Stomach (tissue), 9 donors: ENCODE measurements around the gene GRB10. TPM values are rescaled to one million over a fixed set of nuclear protein-coding genes. Genes with fewer than 3 reads are reported as not detected.

Source experiments
- DNase-seq, 2 donors: peaks; one replicate each; pipeline versions ENCODE4 v3.0.0 to v3.0.0-alpha.2; 2013 to 2019
- H3K27ac ChIP-seq, 5 donors: fragments of 200-600 bp in 4 of 5; sonication (generic) in 4 of 5; one replicate each; pipeline ENCODE4 v1.5.1; 2013 to 2019; ENCODE audit warnings: mild to moderate bottlenecking in 1 of 5, moderate library complexity in 1 of 5
- H3K27me3 ChIP-seq, 3 donors: fragments of 200-600 bp; sonication (generic); one replicate each; pipeline ENCODE4 v1.5.1; 2017 to 2019; ENCODE audit warnings: mixed run types in 1 of 3
- H3K36me3 ChIP-seq, 4 donors: fragments of 200-600 bp; sonication (generic); 1 replicate in 3 of 4; 2 replicates in 1 of 4; pipeline ENCODE4 v1.5.1; 2016 to 2019
- H3K4me1 ChIP-seq, 4 donors: fragments of 200-600 bp; sonication (generic); one replicate each; pipeline ENCODE4 v1.5.1; 2016 to 2019
- H3K4me3 ChIP-seq, 4 donors: fragments of 200-600 bp; sonication (generic) in 3 of 4; one replicate each; pipeline ENCODE4 v1.5.1; 2016 to 2019; ENCODE audit warnings: mild to moderate bottlenecking in 1 of 4
- H3K9me3 ChIP-seq, 4 donors: fragments of 200-600 bp; sonication (generic); one replicate each; pipeline ENCODE4 v1.5.1; 2016 to 2019
- EP300 ChIP-seq: sonication (generic); formaldehyde crosslinking; IDR thresholded peaks from one replicate; pipeline ENCODE4 v1.6.1; 2017; ENCODE audit warnings: antibody characterized with exemption
- POLR2A ChIP-seq, 4 donors: fragments of 450-650 bp; IDR thresholded peaks; one replicate each; pipeline ENCODE4 v1.6.1; 2016; ENCODE audit warnings: antibody characterized with exemption in 4 of 4, control low read depth in 2 of 4, mild to moderate bottlenecking in 1 of 4, moderate library complexity in 1 of 4
- POLR2AphosphoS5 ChIP-seq, 3 donors: sonication (generic); formaldehyde crosslinking; IDR thresholded peaks; one replicate each; pipeline ENCODE4 v1.6.1; 2016; ENCODE audit warnings: antibody characterized with exemption in 3 of 3
- WGBS, 5 donors: extraction: QIAGEN DNeasy Blood & Tissue Kit in 3 of 5; methylation state at CpG; one replicate each; pipeline versions ENCODE4 v1.1.5 to v1.1.7; 2013 to 2018; 5-methylcytosine and 5-hydroxymethylcytosine counted together
- intact Hi-C: fragments of 100-400 bp; cut with DNase I; formaldehyde crosslinking; loops from one replicate; pipeline ENCODE4 v1.15.1; 2023; ENCODE audit warnings: low total_unique reads
- polyA plus RNA-seq, 3 donors: library from polyadenylated mRNA; stranded (reverse); fragments of 200-250 nt; gene quantifications; one replicate each; pipeline ENCODE4 v1.2.3, GENCODE V29; 2013
- total RNA-seq, 5 donors: library from RNA; depleted of rRNA; stranded (reverse); fragments of >200 nt; gene quantifications; one replicate each; pipeline versions ENCODE4 v1.1.0 to v1.2.3, GENCODE V29; 2014 to 2016
- TF ChIP-seq, protein P1 (sequence below), 7 experiments: fragments of 450-650 bp in 4 of 7; fragments of 200-600 bp in 3 of 7; sonication (generic) in 3 of 7; IDR thresholded peaks; one replicate each; pipeline ENCODE4 v1.5.1; 2016 to 2019; ENCODE audit warnings: antibody characterized with exemption in 7 of 7, control low read depth in 2 of 7, mild to moderate bottlenecking in 1 of 7
- donor health status: healthy with polysubstance abuse.
- donor health status: Bipolar disorder and iron deficiency.
- donor health status: healthy.

GRB10 gene
- total and polyA plus RNA-seq, 8 donors = 10.2 to 84.9 (median 49.6) TPM

DNA sequence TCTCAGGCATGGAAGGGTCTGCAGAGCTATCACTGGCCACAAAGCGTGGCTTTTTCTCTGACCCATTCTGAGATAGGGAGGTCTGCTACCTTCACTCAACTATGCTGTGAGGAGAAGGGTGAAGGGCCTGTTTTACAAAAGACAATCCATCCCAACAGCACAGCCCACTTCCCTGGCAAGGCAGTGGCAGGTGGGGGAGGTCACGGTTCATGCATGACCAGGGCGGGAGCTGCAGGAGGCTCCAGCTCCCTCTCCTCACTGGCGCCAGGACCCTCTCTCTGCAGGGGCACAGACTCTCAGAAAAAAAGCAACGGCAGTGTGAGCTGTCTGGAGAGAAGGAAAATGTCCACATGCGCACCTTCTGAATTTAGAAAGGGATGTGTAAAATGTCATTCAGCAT, 28.5 kb downstream of the GRB10 start:
- intact Hi-C loops = no loop called here
- 87 to 94% (median 89%) methylated on average over 6 of the region's 6 CpGs for WGBS, 5 donors
- H3K4me1 ChIP-seq = peaks cover 8 to 26% (median 16%) of the 10 kb centered on the region in 4 donors
- H3K9me3 ChIP-seq = no peaks in the 10 kb centered on the region
- no peak for TF ChIP-seq POLR2A (IDR thresholded peaks at IDR 0.05)
- no peak for TF ChIP-seq POLR2AphosphoS5 (IDR thresholded peaks at IDR 0.05)
- TF ChIP-seq EP300 = no peak
- TF ChIP-seq, protein P1, sequence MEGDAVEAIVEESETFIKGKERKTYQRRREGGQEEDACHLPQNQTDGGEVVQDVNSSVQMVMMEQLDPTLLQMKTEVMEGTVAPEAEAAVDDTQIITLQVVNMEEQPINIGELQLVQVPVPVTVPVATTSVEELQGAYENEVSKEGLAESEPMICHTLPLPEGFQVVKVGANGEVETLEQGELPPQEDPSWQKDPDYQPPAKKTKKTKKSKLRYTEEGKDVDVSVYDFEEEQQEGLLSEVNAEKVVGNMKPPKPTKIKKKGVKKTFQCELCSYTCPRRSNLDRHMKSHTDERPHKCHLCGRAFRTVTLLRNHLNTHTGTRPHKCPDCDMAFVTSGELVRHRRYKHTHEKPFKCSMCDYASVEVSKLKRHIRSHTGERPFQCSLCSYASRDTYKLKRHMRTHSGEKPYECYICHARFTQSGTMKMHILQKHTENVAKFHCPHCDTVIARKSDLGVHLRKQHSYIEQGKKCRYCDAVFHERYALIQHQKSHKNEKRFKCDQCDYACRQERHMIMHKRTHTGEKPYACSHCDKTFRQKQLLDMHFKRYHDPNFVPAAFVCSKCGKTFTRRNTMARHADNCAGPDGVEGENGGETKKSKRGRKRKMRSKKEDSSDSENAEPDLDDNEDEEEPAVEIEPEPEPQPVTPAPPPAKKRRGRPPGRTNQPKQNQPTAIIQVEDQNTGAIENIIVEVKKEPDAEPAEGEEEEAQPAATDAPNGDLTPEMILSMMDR (IDR thresholded peaks at IDR 0.05) = no peak
- no peaks in the 10 kb centered on the region for H3K27me3 ChIP-seq
- no peak overlapping the region for H3K27ac ChIP-seq
- no peak overlapping the region for H3K4me3 ChIP-seq
- H3K36me3 ChIP-seq = peaks cover 0 to 26% (median 11%) of the 10 kb centered on the region in 4 donors
- no peak for DNase-seq

DNA sequence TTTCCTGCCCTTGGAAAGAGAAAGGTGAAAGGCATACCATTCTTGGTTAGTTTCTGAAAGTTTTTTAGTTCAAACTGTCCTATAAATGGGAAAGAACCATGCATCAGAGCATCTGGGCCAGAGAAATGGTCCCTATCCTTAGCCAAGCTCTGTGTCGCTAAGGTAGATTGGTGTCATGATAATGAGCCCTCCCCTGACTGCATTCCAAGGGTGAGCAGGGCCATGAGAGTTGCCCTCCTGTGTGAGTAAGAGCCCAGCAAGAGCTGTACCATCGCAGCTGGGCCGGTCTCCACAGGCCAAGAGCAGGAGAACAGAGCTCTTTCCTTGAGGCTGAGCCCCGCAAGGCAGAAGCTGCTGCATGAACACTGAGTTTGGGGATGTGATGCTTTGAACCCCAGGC, 30.3 kb downstream of the GRB10 start:
- TF ChIP-seq EP300 (no peak), POLR2A (IDR thresholded peaks at IDR 0.05) (no peak), POLR2AphosphoS5 (IDR thresholded peaks at IDR 0.05) (no peak)
- TF ChIP-seq, protein P1 (IDR thresholded peaks at IDR 0.05) = no peak
- intact Hi-C loops = no loop called here
- H3K27me3 ChIP-seq = no peaks in the 10 kb centered on the region
- H3K9me3 ChIP-seq = no peaks in the 10 kb centered on the region
- 90 to 99% (median 94%) methylated on average over 3 to 4 of the region's 4 CpGs for WGBS, 5 donors
- no peak overlapping the region for H3K4me3 ChIP-seq
- no peak overlapping the region for H3K27ac ChIP-seq
- peaks cover 0 to 34% (median 22%) of the 10 kb centered on the region in 4 donors for H3K36me3 ChIP-seq
- DNase-seq = no peak
- peaks cover 8 to 24% (median 13%) of the 10 kb centered on the region in 4 donors for H3K4me1 ChIP-seq

DNA sequence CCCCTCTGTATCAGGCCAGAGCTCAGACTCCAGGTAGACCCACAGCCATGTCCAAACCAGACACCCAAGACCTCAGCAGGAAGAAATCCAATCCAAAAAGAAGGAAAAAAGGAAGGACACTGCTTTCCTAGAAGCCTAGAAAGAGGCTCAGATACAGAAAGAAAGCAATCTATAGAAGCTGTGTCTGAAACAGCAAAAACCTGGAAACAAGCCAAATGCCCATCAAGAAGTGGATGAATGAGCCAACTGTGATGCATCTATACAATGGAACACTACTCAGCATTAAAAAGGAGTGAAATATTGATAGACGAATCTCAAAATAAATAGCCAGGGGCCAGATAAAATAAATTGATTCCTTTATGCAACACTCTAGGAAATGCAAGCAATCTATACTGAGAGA, 31.6 kb downstream of the GRB10 start:
- H3K4me3 ChIP-seq = no peak overlapping the region
- no peak overlapping the region for H3K27ac ChIP-seq
- H3K36me3 ChIP-seq = peaks cover 0 to 36% (median 26%) of the 10 kb centered on the region in 4 donors
- H3K4me1 ChIP-seq = peaks cover 8 to 21% (median 13%) of the 10 kb centered on the region in 4 donors
- H3K27me3 ChIP-seq = no peaks in the 10 kb centered on the region
- 81 to 92% (median 89%) methylated on average over 1 of the region's 1 CpG for WGBS, 5 donors
- intact Hi-C loops = no loop called here
- DNase-seq = no peak
- TF ChIP-seq, protein P1 (IDR thresholded peaks at IDR 0.05) = no peak
- TF ChIP-seq EP300 (no peak), POLR2AphosphoS5 (IDR thresholded peaks at IDR 0.05) (no peak), POLR2A (IDR thresholded peaks at IDR 0.05) (no peak)
- no peaks in the 10 kb centered on the region for H3K9me3 ChIP-seq

DNA sequence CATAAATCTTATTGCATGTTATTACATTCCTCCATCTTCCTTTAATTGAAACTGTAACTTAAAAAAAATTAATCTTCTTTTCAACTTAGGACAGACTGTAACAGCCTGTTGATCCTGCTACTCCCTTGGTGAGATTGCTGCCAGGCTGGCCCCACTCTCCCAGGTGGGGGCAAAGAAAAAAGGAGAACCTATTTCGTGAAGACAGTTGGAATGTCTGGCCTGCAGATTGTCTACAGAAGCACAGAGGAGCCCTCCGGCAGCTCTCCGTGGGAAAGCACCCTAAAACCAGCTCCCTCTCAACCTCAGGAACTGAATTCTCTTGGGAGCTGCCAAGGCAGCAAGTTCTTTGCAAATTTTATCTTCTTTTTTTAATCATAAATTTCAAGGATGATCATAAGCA, 32.8 kb downstream of the GRB10 start:
- intact Hi-C loops = no loop called here
- DNase-seq = no peak
- WGBS, 5 donors = 74 to 85% (median 80%) methylated on average over 3 of the region's 3 CpGs
- H3K36me3 ChIP-seq = peaks cover 0 to 33% (median 22%) of the 10 kb centered on the region in 4 donors
- TF ChIP-seq POLR2AphosphoS5 (IDR thresholded peaks at IDR 0.05) = no peak
- TF ChIP-seq POLR2A (IDR thresholded peaks at IDR 0.05) = no peak
- TF ChIP-seq EP300 = no peak
- TF ChIP-seq, protein P1 (IDR thresholded peaks at IDR 0.05) = no peak
- no peaks in the 10 kb centered on the region for H3K9me3 ChIP-seq
- H3K4me3 ChIP-seq = no peak overlapping the region
- H3K27ac ChIP-seq = no peak overlapping the region
- H3K27me3 ChIP-seq = no peaks in the 10 kb centered on the region
- H3K4me1 ChIP-seq = peaks cover 1 to 11% (median 3%) of the 10 kb centered on the region in 4 donors
